ENCODE results near the gene WNT7B.

Gene WNT7B

DNA sequence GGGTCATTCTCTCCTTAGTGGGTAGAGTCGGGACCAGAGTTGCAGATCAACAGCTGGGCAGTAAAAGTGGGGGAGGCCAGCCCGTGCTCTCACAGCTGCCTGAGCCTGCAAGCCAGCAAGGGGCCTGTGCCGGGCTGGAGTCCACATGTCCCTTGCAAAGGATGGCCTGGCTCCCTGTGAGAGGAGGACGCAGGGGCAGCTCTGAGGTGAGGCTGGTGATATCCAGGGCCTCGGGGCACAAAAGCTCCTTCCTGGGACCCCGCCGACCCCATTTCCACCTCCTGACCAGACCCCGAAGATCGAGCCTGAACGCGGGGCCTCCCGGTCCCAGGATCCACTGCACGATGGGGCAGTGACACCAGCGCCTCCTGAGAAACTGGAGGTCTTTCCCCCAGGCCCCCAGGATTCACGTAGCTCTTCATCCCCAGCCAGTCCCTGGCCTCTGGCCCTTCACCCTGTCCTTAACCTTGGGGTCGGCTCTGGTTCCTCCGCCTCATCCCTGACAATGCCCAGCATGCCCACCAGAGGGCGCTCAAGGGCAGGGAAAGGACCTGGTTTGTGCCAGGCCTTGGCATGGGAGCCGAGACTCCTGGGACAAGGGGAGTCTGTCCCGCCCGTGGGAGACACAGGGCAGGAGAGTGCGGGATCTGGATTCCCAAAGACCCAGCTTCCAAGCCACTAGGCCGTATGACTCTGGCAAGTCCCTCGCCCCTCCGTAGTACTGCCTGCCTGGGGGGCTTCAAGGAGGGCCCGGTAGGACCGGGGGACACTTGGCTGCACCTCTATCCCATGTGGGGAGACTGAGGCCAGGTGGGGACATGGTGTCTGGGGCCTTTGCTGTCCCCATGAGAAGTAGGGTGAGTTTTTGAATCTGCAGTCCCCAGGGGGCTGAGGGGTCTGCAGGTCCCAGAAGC is 17.8 kb upstream of the WNT7B start:
- peak; percentile 83 for DNase-seq

GRCh38 chr22:45993841-45994240 is 16.9 kb upstream of the WNT7B start:
- DNase-seq, result no peak

- no peak for DNase-seq
These were observed 16.3 kb upstream of the WNT7B start for GRCh38 chr22:45993143-45993692.

- no peak for DNase-seq
These were observed 15.8 kb upstream of the WNT7B start for GRCh38 chr22:45992737-45993136.

DNA sequence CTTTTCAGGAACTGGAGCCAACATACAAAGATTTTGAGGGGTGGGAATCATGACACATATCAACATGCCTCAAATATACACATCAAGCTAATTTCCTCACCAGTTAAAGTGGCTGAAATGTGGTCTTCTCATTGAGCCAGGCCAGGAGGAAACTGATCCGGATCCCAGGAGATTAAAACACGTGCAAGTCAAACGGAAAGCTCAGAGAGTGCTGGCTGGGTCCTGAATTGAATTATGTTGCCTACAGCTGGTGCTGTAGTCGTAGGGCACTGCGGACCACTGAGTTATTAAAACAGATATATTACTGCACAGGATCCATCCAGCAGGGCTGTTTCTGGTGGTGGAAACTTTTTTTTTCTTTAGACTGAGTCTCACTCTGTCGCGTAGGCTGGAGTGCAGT is 14.1 kb upstream of the WNT7B start:
- no peak for DNase-seq

DNA sequence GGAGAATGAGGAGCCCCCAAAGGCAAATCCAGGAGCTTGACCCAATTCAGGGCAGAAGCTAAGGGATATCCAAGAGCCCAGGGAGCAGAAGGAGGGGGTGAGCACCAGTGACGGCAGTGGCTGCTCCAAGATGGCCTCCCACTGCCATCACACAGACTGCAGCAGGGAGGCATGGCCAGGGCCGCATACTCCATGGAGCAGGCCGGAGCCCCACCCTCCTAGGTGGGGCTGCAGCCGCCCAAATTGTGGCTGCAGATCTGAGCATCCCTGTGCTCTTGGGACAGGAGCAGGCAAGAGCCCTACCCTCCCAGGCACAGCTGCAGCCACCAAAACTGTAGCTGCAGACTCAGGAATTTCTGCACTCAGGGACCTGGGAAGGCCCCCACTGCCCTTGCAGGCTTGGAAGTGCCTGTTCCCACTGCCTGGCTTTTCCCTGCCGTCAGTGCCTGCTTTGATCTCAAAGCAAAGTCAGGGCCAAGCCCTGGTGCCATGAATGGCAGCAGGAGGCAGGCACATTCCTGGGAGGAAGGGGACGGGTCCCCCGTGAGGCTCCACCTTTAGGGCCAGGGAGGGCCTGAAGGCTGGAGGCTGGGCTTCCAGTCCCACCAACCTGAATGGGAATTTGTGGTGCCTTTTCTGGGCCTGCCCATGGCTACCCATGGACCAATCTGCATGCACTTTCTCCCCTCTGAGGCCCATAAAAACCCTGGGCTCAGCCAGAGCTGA is 10.3 kb upstream of the WNT7B start:
- no peak for DNase-seq

- DNase-seq, result no peak
These were observed 7.5 kb upstream of the WNT7B start for GRCh38 chr22:45984316-45984916.

GRCh38 chr22:45983797-45984196 is 6.8 kb upstream of the WNT7B start:
- DNase-seq, result no peak

DNA sequence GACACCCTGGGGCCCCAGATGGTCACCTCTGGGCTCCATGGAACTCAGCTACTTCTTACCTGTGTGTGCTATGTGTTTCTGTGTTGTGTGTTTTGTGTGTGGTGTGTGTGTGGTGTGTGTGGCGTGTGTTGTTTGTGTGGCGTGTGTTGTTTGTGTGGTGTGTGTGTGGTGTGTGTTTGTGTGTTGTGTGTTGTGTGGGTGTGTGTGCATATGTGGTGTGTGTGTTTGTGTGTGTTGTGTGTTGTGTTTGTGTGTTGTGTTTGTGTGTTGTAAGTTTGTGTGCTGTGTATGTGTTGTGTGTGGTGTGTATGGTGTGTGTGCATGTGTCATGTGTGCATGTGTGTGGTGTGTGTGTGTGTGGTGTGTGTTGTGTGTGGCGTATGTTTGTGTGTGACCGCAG is 3.8 kb upstream of the WNT7B start:
- DNase-seq, result no peak

DNA sequence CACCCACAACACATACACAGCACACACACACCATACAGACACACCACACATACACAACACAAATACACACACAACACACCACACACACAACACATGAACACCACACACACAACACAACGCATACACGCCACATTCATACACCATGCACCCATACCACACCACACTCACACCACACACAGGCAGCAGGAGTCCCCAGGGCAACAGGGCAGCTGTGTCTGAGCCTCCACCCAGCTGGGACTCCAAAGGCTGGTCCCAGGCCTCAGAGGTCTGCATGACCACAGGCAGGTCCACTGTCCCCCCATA is 3.3 kb upstream of the WNT7B start:
- no peak for DNase-seq

- no peak for DNase-seq
These were observed 1.3 kb upstream of the WNT7B start for GRCh38 chr22:45978275-45978713.

GRCh38 chr22:45977551-45978274 is 751 bp upstream of the WNT7B start:
- no peak for DNase-seq

GRCh38 chr22:45976254-45977002 is 534 bp downstream of the WNT7B start:
- no peak for DNase-seq

DNA sequence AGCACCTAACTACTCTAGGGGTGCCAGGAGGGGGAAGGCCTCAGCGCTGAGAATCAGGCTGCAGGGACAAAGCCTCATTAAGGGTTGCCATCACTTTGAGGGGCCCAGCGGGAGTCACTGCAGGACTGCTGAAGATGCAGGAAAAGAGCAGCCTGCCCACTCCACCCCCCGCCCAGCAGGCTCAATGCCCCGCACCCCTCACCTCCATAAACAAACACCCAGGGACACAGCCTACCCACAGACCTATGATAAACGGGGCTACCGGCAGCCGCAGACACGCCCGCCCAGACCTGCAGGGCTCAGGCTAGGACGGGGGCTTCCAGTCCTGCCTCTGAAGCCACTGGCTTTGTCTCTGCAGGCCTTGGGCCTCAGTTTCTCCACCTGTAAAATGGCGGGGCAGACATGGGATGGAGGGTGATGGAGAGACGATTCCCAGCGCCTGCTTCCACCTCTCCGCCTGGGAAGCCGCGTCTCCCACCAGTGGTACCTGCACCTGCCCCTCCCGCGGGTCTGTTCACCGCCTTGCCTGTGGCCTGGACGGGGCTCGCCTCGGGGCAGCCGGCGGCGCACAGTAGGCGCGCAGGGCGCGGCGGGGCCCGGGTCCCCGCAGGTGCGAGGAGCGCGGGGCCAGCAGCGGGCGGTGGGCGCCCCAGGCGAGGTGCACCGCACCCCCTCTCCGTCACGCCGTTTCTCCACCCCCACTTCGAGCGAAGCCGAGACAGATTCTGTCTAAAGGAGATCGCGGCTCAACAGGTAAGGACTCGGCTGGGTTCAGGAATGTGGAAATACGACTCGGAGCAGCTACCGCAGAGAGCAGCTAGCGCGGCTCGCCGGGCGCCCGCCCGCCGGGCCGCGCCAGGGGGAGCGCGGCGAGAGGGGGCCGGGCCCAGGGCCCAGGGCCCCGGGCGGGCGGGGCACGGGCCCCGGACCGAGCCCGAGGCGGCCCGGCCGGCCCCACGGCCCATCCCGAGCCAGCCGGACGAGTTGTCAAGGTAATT is 1.5 kb downstream of the WNT7B start:
- no peak for DNase-seq

- no peak for DNase-seq
These were observed 2.5 kb downstream of the WNT7B start for GRCh38 chr22:45974498-45974897.

DNA sequence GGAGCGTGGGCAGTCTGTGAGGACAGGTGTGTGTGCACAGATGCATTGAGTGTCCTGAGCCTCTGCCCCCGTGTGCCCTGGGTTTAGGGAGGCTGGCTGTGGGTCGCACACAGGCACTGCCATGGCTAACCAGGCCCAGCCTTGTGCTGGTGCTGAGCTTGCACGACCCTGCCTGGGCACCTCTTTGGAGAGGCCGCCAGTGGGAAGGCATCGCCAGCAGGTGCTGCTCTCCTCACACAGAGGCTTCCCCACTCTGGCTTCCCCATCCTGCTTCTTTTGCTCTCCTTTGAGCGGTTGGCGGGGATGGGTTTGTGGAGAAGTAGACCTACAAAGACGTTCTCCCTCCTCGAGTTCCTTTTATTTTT is 4.1 kb downstream of the WNT7B start:
- no peak for DNase-seq

DNA sequence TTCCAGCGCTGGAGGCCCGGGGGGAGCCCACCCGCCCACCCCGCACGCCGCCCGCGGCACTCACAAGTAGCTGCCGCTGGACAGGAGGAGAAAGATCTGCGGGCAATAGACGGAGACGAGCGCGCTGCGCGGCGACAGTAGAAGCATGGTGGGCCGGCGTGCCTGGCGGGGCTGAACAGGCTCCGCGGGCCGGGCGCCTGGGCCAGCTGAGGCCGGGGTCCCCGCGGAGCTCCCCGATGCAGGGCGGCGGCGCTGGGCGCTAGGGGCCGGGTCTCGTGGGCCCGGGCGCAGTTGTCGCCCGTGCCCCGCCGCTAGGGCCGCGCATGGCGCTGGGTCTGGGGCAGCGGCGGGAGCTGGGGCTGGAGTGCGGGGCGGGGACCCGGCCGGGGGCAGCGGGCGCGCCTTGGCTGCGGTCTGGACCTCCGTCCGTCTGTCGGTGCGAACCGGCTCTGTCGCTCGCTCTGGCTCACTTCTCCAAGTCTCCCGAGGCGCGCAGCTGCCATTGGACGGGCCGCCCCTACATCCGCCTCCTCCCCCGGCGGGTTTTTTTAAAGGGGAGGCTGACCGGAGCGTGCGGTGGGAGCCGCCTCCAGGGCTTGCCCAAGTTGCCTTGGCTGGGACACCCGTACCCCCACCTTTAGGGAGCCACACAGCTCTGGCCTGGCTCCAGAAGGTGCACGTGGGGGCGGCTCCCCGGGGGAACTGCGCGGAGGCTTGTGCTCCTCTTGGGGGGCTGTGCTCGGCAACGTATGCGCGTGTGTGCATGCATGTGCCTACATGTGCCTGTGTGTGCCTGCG is 4.7 kb downstream of the WNT7B start:
- no peak for DNase-seq

GRCh38 chr22:45971408-45972028 is 5.4 kb downstream of the WNT7B start:
- no peak for DNase-seq

DNA sequence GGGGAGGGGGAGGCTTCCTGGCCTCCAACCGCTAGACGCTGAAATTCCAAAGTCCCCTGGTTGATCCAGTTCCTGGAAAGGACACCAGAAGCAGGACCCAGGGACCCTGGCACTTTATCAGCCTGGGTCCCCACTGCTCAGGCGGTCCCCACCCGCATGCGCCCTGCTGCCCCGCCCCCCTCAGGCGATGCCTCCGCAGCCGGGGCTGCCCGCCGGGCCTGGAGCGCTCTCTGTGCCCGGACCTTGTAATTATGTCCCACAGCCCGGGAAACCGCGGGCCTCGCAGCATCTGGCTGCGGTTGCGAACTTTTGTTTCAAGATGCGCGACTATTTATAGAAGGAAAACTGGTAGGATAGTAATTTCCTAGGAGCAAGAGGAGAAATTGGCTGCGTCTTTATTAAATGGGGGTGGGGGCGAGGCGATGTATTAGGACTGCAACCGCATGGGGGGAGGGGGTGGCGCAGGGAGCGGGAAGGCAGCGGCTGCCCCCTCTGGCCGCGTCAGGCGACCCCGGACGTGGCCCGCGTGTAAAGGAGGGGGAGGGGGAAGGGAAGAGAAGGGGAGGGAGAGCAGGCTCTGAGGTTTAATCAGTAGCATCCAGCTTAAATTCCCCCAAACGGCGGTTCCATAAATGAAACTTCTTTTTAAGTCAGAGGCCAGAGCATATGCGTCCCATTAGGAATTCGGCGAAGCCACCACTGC is 6.1 kb downstream of the WNT7B start:
- DNase-seq, result no peak

Data from activated CD8-positive, alpha-beta memory T cell treated with anti-CD3 and anti-CD28 coated beads, Interleukin-2, amount 50 U/mL, for 4 hours (primary cell).